Neural progenitor cell (in vitro differentiated cells): ENCODE data around the gene CIROP. TPM values are rescaled to one million over a fixed set of nuclear protein-coding genes. Genes with fewer than 3 reads are reported as not detected.
"Not testable (repeated sequence)": the region's sequence is repeated elsewhere in the genome, so short reads cannot be mapped to it uniquely, and the experiment has no call there.

Experiments used
- DNase-seq: peaks from one replicate; pipeline ENCODE4 v3.0.0-alpha.2; 2016; ENCODE audit warnings: low spot score
- H2AFZ ChIP-seq: fragments of 200-600 bp; sonication (generic); replicated peaks from 2 replicates; pipeline ENCODE4 v1.6.1; 2016; ENCODE audit warnings: antibody characterized with exemption
- H3F3A ChIP-seq: fragments of 200-600 bp; sonication (generic); 2 replicates; pipeline ENCODE4 v1.6.1; 2016; ENCODE audit warnings: antibody characterized with exemption, low read depth
- H3K27ac ChIP-seq: fragments of 200-600 bp; sonication (generic); 2 replicates; pipeline ENCODE4 v1.5.1; 2016; ENCODE audit warnings: mild to moderate bottlenecking
- H3K27me3 ChIP-seq: fragments of 200-600 bp; sonication (generic); 2 replicates; pipeline ENCODE4 v1.6.1; 2016; ENCODE audit warnings: mild to moderate bottlenecking, moderate library complexity
- H3K36me3 ChIP-seq: fragments of 200-600 bp; sonication (generic); 2 replicates; pipeline ENCODE4 v1.5.1; 2016
- H3K4me1 ChIP-seq: fragments of 200-600 bp; sonication (generic); 2 replicates; pipeline ENCODE4 v1.6.1; 2016; ENCODE audit warnings: mixed run types
- H3K4me2 ChIP-seq: fragments of 200-600 bp; sonication (generic); 2 replicates; pipeline ENCODE4 v1.6.1; 2016
- H3K4me3 ChIP-seq: fragments of 200-600 bp; sonication (generic); 2 replicates; pipeline ENCODE4 v1.5.1; 2016
- H3K79me2 ChIP-seq: fragments of 200-600 bp; sonication (generic); 2 replicates; pipeline ENCODE4 v1.6.1; 2016; ENCODE audit warnings: low read depth
- H3K9ac ChIP-seq: fragments of 200-600 bp; sonication (generic); 2 replicates; pipeline ENCODE4 v1.6.1; 2016
- H3K9me3 ChIP-seq: fragments of 200-600 bp; sonication (generic); 2 replicates; pipeline ENCODE4 v1.5.1; 2016; ENCODE audit warnings: low read depth
- H4K20me1 ChIP-seq: fragments of 200-600 bp; sonication (generic); 2 replicates; pipeline ENCODE4 v1.6.1; 2016; ENCODE audit warnings: low read depth
- H3K27ac Mint-ChIP-seq: 3 replicates; pipeline ENCODE4 v1.8.0; 2021; ENCODE audit warnings: mixed read lengths
- H3K27me3 Mint-ChIP-seq: 2 replicates; pipeline ENCODE4 v1.8.0; 2022; ENCODE audit warnings: low read depth, mild to moderate bottlenecking, inconsistent platforms, moderate library complexity, mixed read lengths; ENCODE audit not compliant: insufficient read depth
- H3K36me3 Mint-ChIP-seq: 3 replicates; pipeline ENCODE4 v1.8.0; 2021; ENCODE audit warnings: mixed read lengths
- H3K4me1 Mint-ChIP-seq: 3 replicates; pipeline ENCODE4 v1.8.0; 2021; ENCODE audit warnings: mixed read lengths
- H3K4me3 Mint-ChIP-seq: 3 replicates; pipeline ENCODE4 v1.8.0; 2021; ENCODE audit warnings: mild to moderate bottlenecking, moderate library complexity, mixed read lengths
- H3K9me3 Mint-ChIP-seq: 3 replicates; pipeline ENCODE4 v1.8.0; 2020; ENCODE audit warnings: mixed read lengths
- CTCF ChIP-seq: fragments of 200-600 bp; sonication (generic); IDR thresholded peaks from 2 replicates; pipeline ENCODE4 v1.5.1; 2017; ENCODE audit warnings: antibody characterized with exemption, mild to moderate bottlenecking
- EZH2 ChIP-seq: fragments of 200-600 bp; sonication (generic); IDR thresholded peaks from 2 replicates; pipeline ENCODE4 v1.6.1; 2017; ENCODE audit warnings: antibody characterized with exemption, mild to moderate bottlenecking, moderate library complexity
- EZH2phosphoT487 ChIP-seq: fragments of 200-600 bp; sonication (generic); IDR thresholded peaks from 2 replicates; pipeline ENCODE4 v1.6.1; 2017; ENCODE audit warnings: antibody characterized with exemption
- total RNA-seq: library from RNA; depleted of rRNA; stranded (reverse); fragments of >200 nt; gene quantifications from 2 replicates; pipeline ENCODE4 v1.2.3, GENCODE V29; 2015; ENCODE audit warnings: low replicate concordance

CIROP gene
- total RNA-seq, 1 donor from 2014 or later, result 0.06 TPM

GRCh38 chr14:23112359-23113178, 7.8 kb upstream of the CIROP start:
- TF ChIP-seq EZH2 (no peak), EZH2phosphoT487 (no peak), CTCF (no peak)
- Histone ChIP-seq H3K79me2 (no peaks in the 10 kb centered on the region), H3K27ac (no peak overlapping the region), H3K9me3 (no peaks in the 10 kb centered on the region), H2AFZ (peak overlapping the region; percentile 26), H3K9ac (no peak overlapping the region), H3K4me2 (no peak overlapping the region), H4K20me1 (no peaks in the 10 kb centered on the region), H3K4me1 (peaks cover 16% of the 10 kb centered on the region), H3F3A (no peaks in the 10 kb centered on the region), H3K36me3 (no peaks in the 10 kb centered on the region), H3K4me3 (no peak overlapping the region), H3K27me3 (peaks cover 12% of the 10 kb centered on the region)
- Mint-ChIP-seq H3K4me3 (no peak overlapping the region), H3K4me1 (peaks cover 13% of the 10 kb centered on the region), H3K9me3 (peaks cover 3% of the 10 kb centered on the region), H3K36me3 (no peaks in the 10 kb centered on the region), H3K27me3 (peaks cover 4% of the 10 kb centered on the region), H3K27ac (no peak overlapping the region)
- DNase-seq, result no peak

- Mint-ChIP-seq H3K9me3 (peaks cover 3% of the 10 kb centered on the region), H3K27me3 (peaks cover 2% of the 10 kb centered on the region), H3K4me1 (peaks cover 21% of the 10 kb centered on the region), H3K27ac (no peak overlapping the region), H3K4me3 (no peak overlapping the region), H3K36me3 (no peaks in the 10 kb centered on the region)
- H3K4me3 ChIP-seq, result no peak overlapping the region
- H3K79me2 ChIP-seq, result no peaks in the 10 kb centered on the region
- TF ChIP-seq EZH2phosphoT487 (no peak), EZH2 (no peak), CTCF (no peak)
- no peak overlapping the region for H3K27ac ChIP-seq
- no peaks in the 10 kb centered on the region for H3K9me3 ChIP-seq
- H3K27me3 ChIP-seq, result peaks cover 12% of the 10 kb centered on the region
- no peak overlapping the region for H3K9ac ChIP-seq
- DNase-seq, result no peak
- no peak overlapping the region for H2AFZ ChIP-seq
- peaks cover 7% of the 10 kb centered on the region for H3F3A ChIP-seq
- H3K36me3 ChIP-seq, result no peaks in the 10 kb centered on the region
- no peaks in the 10 kb centered on the region for H4K20me1 ChIP-seq
- no peak overlapping the region for H3K4me2 ChIP-seq
- peaks cover 19% of the 10 kb centered on the region for H3K4me1 ChIP-seq
These were observed 6.0 kb upstream of the CIROP start for GRCh38 chr14:23110579-23111365.

GRCh38 chr14:23109769-23110168, 5.0 kb upstream of the CIROP start:
- Mint-ChIP-seq H3K27me3 (peaks cover 2% of the 10 kb centered on the region), H3K27ac (no peak overlapping the region), H3K36me3 (no peaks in the 10 kb centered on the region), H3K9me3 (peaks cover 3% of the 10 kb centered on the region), H3K4me1 (peaks cover 20% of the 10 kb centered on the region), H3K4me3 (no peak overlapping the region)
- H4K20me1 ChIP-seq, result no peaks in the 10 kb centered on the region
- no peak overlapping the region for H2AFZ ChIP-seq
- no peak overlapping the region for H3K4me2 ChIP-seq
- H3K9me3 ChIP-seq, result no peaks in the 10 kb centered on the region
- peaks cover 12% of the 10 kb centered on the region for H3K27me3 ChIP-seq
- TF ChIP-seq EZH2 (no peak), EZH2phosphoT487 (no peak), CTCF (no peak)
- no peaks in the 10 kb centered on the region for H3K36me3 ChIP-seq
- DNase-seq, result no peak
- H3K4me3 ChIP-seq, result no peak overlapping the region
- H3K4me1 ChIP-seq, result peaks cover 19% of the 10 kb centered on the region
- no peak overlapping the region for H3K9ac ChIP-seq
- peaks cover 13% of the 10 kb centered on the region for H3F3A ChIP-seq
- no peak overlapping the region for H3K27ac ChIP-seq
- H3K79me2 ChIP-seq, result no peaks in the 10 kb centered on the region

- peaks cover 15% of the 10 kb centered on the region for H3K4me1 Mint-ChIP-seq
- H2AFZ ChIP-seq, H3K79me2 ChIP-seq, DNase-seq, H3K27ac ChIP-seq, H3K9me3 ChIP-seq, H4K20me1 ChIP-seq, H3K4me3 ChIP-seq, H3K9ac ChIP-seq, H3K36me3 Mint-ChIP-seq, H3K4me2 ChIP-seq, H3K36me3 ChIP-seq, H3K27ac Mint-ChIP-seq, H3K4me3 Mint-ChIP-seq, H3K9me3 Mint-ChIP-seq, H3K27me3 Mint-ChIP-seq: not testable (repeated sequence)
- H3F3A ChIP-seq, result peaks cover 13% of the 10 kb centered on the region
- peaks cover 11% of the 10 kb centered on the region for H3K4me1 ChIP-seq
- H3K27me3 ChIP-seq, result peaks cover 12% of the 10 kb centered on the region
These were observed 3.4 kb upstream of the CIROP start for GRCh38 chr14:23108169-23108568.

- H3K4me3 ChIP-seq, H3K9me3 ChIP-seq, H3K27ac ChIP-seq, H3K27ac Mint-ChIP-seq, H3K36me3 Mint-ChIP-seq, H3K36me3 ChIP-seq, H4K20me1 ChIP-seq, H3K9ac ChIP-seq, H3K27me3 Mint-ChIP-seq, H3K4me1 ChIP-seq, H3K4me2 ChIP-seq, H3K4me3 Mint-ChIP-seq, DNase-seq, H3K79me2 ChIP-seq, H3K9me3 Mint-ChIP-seq, H2AFZ ChIP-seq: not testable (repeated sequence)
- Histone ChIP-seq H3K27me3 (peaks cover 12% of the 10 kb centered on the region), H3F3A (peaks cover 13% of the 10 kb centered on the region)
- H3K4me1 Mint-ChIP-seq, result peaks cover 15% of the 10 kb centered on the region
These were observed 2.8 kb upstream of the CIROP start for GRCh38 chr14:23107620-23108019.
